Vagina (tissue), 2 donors: Measurements from ENCODE around the gene PTPN14.

Source experiments
- POLR2A ChIP-seq, 2 donors: fragments of 450-650 bp; IDR thresholded peaks; one replicate each; pipeline ENCODE4 v1.6.1; 2017; ENCODE audit warnings: antibody characterized with exemption in 2 of 2, mild to moderate bottlenecking in 2 of 2, moderate library complexity in 2 of 2
- POLR2AphosphoS5 ChIP-seq, 2 donors: sonication (generic); formaldehyde crosslinking; IDR thresholded peaks; one replicate each; pipeline ENCODE4 v1.9.0; 2017; ENCODE audit warnings: antibody characterized with exemption in 2 of 2, mild to moderate bottlenecking in 2 of 2, low read depth in 1 of 2; ENCODE audit not compliant: insufficient read depth in 1 of 2
- TF ChIP-seq, protein P1 (sequence below), 3 experiments: fragments of 450-650 bp in 2 of 3; fragments of 200-600 bp in 1 of 3; sonication (generic) in 1 of 3; IDR thresholded peaks; one replicate each; pipeline ENCODE4 v1.5.1; 2017 to 2019; ENCODE audit warnings: antibody characterized with exemption in 3 of 3, mild to moderate bottlenecking in 2 of 3, moderate library complexity in 2 of 3

GRCh38 chr1:214380396-214380795, 171.0 kb downstream of the PTPN14 start:
- TF ChIP-seq, protein P1, sequence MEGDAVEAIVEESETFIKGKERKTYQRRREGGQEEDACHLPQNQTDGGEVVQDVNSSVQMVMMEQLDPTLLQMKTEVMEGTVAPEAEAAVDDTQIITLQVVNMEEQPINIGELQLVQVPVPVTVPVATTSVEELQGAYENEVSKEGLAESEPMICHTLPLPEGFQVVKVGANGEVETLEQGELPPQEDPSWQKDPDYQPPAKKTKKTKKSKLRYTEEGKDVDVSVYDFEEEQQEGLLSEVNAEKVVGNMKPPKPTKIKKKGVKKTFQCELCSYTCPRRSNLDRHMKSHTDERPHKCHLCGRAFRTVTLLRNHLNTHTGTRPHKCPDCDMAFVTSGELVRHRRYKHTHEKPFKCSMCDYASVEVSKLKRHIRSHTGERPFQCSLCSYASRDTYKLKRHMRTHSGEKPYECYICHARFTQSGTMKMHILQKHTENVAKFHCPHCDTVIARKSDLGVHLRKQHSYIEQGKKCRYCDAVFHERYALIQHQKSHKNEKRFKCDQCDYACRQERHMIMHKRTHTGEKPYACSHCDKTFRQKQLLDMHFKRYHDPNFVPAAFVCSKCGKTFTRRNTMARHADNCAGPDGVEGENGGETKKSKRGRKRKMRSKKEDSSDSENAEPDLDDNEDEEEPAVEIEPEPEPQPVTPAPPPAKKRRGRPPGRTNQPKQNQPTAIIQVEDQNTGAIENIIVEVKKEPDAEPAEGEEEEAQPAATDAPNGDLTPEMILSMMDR (IDR thresholded peaks at IDR 0.05) = no peak
- TF ChIP-seq POLR2A (IDR thresholded peaks at IDR 0.05) (no peak), POLR2AphosphoS5 (IDR thresholded peaks at IDR 0.05; ENCODE audit: insufficient read depth in 1 of 2, low read depth in 1 of 2) (no peak)
